RCC 7860 (cell line): ENCODE data around the gene SCARB2.
"Not testable (repeated sequence)": the region's sequence is repeated elsewhere in the genome, so short reads cannot be mapped to it uniquely, and the experiment has no call there.

Source experiments
- DNase-seq: peaks from one replicate; pipeline ENCODE4 v3.0.0-alpha.2; 2015; ENCODE audit warnings: low spot score
- FAIRE-seq: peaks from 2 replicates; lab custom pipeline; 2012; peaks lifted over from hg19 to GRCh38; lab: Jason Lieb, UNC

SCARB2 gene, protein sequence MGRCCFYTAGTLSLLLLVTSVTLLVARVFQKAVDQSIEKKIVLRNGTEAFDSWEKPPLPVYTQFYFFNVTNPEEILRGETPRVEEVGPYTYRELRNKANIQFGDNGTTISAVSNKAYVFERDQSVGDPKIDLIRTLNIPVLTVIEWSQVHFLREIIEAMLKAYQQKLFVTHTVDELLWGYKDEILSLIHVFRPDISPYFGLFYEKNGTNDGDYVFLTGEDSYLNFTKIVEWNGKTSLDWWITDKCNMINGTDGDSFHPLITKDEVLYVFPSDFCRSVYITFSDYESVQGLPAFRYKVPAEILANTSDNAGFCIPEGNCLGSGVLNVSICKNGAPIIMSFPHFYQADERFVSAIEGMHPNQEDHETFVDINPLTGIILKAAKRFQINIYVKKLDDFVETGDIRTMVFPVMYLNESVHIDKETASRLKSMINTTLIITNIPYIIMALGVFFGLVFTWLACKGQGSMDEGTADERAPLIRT

DNA sequence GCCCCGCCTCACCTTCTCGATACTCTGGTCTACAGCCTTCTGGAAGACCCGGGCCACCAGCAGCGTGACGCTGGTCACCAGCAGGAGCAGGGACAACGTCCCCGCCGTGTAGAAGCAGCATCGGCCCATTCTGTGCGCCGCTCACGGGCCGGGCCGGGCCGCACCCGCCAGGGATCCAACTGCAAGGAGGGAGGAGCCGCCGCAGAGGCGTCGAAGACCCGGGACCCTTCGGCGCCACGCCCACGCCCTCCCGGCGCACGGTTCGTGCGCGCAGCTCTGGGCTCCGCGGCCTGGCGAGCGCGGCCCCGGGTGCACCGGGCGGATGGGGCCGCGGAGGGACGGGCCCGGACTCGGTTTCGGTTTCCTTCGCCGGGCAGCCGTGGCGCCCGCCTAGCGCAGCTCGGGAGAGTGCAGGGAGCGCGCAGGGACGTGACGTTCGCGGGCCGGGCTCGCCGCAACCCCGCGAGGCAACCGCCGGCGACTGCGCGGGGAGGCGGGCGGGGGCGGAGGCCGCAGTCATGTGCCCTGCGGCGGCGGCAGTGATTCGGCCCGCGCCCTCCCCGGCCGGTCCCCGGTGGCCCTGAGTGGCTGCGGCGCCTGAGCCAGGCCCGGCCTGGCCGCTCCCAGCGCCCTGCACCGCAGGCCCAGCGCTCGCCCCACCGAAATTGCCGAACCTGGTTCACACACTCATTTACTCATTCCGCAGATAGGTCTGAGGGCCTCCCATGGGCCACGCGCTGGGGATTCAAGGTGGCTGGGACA is at the start of gene SCARB2:
Gene SCARB2 (minus strand): TSS at position 410 of the 762 bp plus-strand sequence. CDS start 281 bp downstream, at position 129.
- DNase-seq (peak; percentile 54), FAIRE-seq (no peak)

DNA sequence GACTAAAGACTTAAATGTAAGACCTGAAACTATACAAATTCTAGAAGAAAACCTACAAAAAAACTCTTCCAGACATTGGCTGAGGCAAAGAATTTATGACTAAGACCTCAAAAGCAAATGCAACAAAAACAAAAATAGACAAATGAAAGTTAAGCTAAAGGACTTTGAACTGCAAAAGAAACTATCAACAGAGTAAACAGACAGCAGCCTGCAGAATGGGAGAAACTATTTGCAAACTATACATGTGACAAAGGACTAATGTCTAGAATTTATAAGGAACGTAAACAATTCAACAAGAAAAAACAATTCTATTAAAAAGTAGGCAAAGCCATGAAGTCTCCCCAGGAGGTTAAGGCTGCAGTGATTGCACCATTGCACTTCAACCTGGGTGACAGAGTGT is 46.9 kb upstream of the SCARB2 start:
- FAIRE-seq (no peak), DNase-seq (no peak)

DNA sequence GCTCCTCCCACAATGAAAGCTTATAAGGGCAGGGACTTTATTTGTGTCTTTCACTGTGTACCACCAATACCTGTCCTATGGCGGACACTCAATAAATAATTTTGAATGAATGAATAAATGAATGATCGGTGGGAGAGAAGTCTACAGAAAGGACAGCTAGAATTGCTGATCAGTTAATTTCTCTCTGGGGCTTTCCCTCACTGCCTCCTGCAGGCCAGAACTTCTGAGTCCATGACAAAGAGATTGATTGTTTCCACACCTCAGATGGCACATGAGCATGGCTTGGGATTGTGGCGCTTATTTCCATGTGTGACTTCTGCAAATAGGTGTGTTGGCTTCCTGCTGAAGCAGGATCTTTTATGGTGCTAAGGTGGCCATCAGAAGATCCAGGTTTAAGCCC is 44.2 kb upstream of the SCARB2 start:
- DNase-seq (no peak), FAIRE-seq (no peak)

DNA sequence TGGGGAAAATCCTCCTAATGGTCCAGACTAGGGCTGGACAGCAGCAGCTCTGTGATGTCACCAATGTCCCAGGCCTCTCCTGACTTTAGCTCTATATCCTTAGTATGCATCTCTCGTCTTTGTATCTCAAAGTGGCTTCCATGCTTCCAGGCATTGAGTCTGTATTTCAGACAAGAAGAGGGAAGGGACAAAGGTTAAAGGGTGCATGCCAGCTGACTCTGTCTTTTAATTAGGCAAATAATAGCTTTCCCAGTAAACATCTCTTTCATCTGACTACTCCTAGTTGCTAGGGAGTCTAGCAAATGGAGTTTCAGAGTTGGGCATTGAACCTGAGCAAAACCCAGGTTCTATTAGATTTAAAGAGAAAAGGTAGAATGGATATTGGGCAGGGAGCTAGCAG is 43.3 kb upstream of the SCARB2 start:
- no peak for FAIRE-seq
- DNase-seq = no peak

DNA sequence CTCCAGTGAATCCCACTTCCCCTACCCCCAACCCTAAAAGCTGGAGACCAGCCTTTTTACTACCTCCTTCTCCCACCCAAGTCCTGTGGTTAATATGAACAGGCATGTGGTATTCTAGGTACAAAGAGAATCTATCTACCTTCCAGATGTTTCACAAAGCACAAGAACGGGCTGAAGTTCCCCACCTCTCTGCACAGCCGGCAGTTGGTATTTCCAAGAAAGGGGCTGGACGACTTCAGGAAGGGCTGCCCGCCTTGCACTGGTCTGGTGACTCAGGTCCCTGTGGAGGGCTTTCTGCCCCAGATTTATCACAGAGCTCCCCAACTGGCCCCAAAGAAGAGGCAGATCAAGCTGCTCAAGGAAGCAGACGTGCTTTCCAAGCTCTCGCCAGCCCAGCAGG is 42.4 kb upstream of the SCARB2 start:
- DNase-seq = no peak
- FAIRE-seq = no peak

DNA sequence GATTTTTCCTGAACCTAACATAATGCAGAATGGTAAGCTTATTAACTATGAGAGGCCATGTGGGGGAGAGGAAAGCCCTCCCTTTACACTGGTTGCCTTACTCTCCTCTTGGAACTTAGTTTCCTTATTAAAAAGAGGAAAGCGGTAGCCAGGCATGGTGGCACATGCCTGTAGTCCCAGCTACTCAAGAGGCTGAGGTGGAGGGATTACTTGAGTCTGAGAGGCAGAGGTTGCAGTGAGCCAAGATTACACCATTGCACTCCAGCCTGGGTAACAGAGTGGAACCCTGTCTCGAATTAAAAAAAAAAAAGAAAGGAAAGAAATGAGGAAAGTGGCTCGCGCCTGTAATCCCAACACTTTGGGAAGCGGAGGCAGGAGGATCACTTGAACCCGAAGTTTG is 39.9 kb upstream of the SCARB2 start:
- DNase-seq = no peak
- FAIRE-seq = no peak

DNA sequence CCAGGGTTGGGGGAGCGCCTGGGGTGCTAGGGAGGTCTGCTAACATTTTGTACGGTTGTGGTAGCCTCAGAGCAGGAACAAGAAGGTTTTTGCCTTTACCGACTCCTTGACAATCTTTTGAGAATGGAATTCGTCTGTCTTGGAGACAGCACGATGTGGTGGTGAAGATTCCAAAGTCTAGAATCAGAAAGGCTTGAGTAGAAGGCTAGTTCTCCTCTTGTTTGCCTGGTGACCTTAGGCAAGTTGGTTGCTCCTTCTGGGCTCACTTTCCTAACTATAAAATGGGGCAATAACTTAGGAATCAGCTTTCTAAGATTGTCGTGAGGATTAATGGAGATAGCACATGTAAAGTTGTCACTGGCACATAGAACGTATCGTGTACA is 38.6 kb upstream of the SCARB2 start:
- FAIRE-seq (no peak), DNase-seq (no peak)

DNA sequence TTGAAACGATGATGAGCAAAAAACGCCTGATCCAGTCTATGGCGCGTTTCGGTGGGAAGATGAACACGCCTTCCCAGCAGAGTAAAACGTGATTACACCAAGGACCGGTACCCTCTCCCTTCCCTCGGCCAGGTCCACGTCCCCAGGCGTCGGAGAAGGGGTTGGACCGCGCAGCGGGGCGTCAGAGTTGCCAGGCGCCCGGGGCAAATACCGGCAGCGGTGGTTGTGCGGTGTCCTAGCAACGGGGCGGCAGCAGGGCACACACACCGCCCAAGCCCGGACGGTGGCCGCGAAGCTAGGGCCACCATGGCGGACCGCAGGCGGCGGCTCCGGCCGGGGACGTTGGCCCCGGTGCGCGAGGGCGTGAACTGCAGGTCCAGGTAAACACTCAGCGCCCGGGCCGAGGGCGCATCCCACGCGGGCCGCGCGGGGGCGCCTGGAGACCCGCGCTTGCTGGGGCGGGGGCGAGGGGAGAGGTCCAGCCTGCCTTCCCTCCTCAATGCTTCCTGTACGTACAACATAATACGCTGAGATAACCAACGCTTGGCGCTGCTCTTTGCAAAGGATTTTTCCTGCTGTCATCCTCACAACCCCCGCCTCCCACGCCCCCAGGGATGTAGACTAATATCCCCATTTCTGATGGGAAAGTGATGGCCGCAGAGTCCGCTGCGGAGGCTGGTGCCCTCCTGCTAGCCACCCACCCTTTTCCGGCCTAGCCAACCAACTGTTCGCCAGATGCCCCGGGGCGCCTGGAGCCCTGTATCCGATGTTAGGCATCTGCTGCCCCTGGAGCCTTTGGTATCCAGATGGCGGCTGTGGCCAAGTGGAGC is 38.0 kb upstream of the SCARB2 start, which contains the start of gene FAM47E:
Gene FAM47E (plus strand): TSS at position 281 of the 830 bp plus-strand sequence. CDS start 26 bp downstream, at position 307.
- FAIRE-seq (no peak), DNase-seq (peak; percentile 51)

DNA sequence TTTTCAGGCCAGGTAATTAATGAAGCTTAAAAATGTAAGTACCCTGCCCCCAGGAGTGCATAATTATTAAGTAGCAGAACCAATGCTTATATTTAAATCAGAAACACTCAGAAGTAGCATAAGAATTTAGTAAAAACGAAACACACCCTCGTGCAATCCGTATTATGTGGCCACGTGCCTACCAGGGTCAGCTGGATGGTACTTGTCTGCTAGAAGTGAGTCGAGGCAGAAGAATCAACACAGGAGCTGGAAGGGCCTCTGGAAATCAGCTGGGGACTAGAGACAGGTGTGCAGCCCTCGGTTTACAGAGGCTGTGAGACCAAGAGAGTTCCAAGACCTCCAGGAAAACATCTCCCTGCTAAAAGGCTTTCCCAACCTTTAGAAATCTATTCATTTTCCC is 37.3 kb upstream of the SCARB2 start:
- no peak for DNase-seq
- no peak for FAIRE-seq

DNA sequence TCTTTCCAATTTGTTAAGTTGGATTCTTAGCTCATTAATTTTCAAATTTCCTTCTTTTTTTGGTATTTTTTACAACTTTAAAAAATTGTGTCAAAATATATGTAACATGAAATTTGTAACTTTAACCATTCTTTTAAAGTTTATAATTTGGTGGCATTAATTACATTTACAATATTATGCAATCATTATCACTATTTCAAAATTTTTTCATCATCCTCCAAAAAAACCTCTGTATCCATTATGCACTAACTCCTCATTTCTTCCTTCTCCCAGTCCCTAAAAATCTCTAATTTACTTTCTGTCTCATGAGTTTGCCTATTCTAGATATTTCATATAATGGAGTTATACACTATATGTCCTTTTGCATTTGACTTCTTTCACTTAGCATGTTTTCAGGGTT is 33.2 kb upstream of the SCARB2 start:
- DNase-seq (no peak), FAIRE-seq (no peak)

DNA sequence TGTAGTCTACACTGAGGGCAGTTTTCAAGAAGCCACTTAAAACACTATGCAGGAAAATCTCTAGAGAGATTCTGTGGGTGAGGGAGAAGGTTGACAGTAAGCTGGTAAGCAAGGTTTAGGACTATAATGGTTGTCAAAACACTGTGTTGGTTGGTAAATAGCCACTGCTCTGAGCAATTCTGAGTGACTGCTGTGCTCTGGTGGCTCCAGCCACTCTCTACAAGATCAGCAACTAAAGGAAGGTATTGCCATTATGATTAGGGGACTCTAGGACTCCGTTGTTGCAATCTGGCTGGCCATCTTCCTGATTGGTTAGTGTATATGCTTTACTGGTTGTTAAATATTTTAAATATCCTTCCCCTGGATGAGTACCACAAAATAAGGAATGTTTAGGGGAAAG is 32.4 kb upstream of the SCARB2 start:
- DNase-seq (no peak), FAIRE-seq (no peak)

DNA sequence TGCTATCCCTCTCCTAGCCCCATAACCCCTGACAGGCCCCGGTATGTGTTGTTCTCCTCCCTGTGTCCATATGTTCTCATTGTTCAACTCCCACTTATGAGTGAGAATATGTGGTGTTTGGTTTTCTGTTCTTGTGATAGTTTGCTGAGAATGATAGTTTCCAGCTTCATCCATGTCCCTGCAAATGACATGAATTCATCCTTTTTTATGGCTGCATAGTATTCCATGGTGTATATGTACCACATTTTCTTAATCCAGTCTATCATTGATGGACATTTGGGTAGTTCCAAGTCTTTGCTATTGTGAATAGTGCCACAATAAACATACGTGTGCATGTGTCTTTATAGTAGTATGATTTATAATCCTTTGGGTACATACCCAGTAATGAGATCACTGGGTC is 30.3 kb upstream of the SCARB2 start:
- FAIRE-seq, DNase-seq: not testable (repeated sequence)

DNA sequence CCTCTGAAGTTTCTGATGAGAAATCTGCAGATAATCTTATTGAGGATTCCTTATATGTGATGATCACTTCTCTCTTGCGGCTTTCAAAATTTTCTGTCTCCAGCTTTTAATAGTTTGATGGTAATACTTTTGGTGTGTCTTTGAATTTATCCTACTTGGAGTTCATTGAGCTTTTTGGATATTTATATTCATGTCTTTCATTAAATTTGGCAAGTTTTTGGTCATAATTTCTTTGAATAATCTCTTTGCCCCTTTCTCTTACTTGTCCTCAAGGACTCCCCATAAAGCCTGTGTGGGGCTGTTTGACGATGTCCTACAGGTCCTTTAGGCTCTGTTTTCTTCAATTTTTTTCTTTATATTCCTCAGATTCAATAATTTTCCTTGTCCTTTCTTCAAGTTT is 26.6 kb upstream of the SCARB2 start:
- no peak for FAIRE-seq
- DNase-seq = no peak

DNA sequence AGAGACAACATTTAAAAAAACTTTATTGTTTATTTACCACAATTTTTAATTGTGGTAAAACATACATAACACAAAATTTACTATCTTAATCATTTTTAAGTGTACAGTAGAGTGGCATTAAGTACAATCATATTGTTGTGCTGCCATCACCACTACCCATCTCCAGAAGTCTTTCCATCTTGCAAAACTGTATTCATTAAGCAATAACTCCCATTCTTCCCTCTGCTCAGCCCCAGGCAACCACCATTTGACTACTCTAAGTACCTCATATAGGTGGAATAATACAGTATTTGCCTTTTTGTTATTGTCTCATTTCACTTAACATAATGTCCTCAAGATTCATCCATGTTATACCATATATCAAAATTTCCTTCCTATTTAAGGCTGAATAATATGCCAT is 25.1 kb upstream of the SCARB2 start:
- DNase-seq (no peak), FAIRE-seq (no peak)

DNA sequence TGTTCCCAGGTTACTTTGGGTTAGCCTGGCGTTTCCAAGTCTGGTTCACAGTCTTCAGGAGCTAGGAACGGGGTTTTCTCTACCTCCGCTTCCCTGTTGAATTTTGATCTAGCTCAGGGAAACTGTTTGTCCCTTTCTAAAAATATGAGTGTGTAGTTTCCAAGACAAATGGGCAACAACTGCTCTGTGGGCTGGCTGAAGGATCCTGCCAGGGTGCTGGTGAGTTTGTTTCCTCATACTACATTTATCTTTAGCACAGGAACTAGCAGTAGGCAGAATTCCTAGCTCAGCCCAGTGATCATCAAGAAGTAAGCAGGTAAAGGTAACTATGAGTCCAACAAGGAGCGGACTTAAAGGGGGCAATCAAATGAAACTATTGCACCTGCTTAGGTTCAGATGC is 24.6 kb upstream of the SCARB2 start:
- FAIRE-seq = no peak

DNA sequence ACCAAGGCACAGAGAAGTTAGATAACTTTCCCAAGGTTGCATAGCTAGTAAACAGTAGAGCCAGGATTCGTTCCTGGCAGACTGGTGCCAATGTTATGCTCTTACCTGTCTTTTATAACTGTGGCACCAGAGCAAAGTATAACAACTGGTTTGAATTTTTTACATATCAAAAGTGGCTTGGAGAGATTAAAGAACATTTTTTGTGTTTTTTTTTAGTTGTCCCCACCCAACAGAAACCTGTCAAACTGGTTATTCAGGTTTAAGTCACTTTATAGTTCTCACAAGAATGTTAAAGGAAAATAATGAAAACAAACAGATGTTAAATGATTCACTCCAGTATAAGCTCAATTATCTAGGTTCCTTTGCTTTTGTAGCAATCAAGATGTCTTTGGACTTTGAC is 22.3 kb upstream of the SCARB2 start:
- DNase-seq = no peak
- FAIRE-seq = no peak

More for the DNA sequence above, 24.6 kb upstream of the SCARB2 start:
- DNase-seq = no peak

DNA sequence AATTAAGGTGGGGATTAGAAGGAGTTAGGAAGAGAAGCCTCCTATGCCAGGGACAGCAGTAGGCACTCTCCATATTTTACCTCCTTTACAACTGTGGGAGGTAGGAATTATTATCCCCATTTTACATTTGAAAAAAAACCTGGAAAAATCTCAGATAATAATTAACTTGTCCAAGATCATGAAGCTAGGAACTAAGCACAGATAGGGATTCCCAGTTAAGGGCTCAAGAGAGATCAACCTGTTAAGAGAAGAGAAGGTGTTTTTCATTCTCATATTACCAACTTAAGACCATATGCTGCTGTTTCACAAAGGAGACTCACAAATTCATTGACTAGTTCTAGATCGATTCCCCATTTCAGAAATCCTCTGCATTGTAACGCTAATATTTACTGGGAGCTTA is 21.8 kb upstream of the SCARB2 start:
- DNase-seq (no peak), FAIRE-seq (no peak)

DNA sequence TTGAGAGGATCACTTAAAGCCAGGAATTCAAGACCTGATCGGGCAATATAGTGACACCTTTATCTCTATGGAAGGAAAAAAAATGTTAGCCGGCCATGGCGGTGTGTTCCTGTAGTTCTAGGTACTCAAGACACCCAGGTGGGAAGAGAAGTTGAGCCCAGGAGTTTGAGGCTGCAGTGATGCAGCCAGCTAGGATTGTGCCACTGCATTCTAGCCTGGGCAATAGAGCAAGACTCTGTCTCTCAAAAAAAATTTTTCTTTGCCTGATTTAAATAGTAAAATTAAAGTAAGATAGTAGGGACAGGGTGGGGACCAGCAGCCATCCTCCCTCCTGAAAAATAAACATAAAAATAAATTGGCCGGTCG is 21.0 kb upstream of the SCARB2 start:
- DNase-seq (no peak), FAIRE-seq (no peak)

DNA sequence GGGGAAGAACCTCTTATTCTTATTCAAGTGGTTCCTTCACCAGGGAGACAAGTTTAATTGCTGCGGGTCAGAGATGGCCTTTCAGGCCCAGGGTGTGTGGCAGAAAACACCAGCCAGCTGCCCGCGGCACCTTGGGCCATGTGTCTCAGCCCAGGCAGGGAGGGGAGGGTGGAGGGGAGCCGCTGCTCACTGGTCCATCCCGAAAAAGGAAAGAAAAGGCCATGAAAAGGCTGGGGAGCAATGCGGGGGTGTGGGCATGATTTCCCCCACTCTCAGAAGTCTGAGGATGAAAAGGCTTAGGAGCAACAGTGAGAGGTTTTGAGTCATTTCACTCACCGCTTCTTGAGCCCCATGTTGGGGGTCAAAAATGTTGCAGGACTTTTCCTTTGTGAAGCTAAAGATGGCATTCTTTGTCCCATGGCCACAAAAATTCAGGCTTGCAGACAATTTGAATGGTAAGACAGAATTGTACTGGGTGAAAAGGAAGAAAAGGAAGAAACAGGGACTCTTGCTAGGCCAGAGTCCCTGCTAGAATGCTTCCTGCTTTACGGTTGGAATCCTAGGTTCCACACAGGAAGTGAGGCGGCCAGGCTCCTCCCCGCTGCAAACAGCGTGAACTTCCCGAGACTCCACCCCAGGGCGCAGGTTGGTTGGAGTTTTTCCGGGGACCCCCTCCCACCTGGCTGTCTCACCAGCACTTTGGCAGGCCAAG is 20.5 kb upstream of the SCARB2 start:
- FAIRE-seq (no peak), DNase-seq (no peak)

DNA sequence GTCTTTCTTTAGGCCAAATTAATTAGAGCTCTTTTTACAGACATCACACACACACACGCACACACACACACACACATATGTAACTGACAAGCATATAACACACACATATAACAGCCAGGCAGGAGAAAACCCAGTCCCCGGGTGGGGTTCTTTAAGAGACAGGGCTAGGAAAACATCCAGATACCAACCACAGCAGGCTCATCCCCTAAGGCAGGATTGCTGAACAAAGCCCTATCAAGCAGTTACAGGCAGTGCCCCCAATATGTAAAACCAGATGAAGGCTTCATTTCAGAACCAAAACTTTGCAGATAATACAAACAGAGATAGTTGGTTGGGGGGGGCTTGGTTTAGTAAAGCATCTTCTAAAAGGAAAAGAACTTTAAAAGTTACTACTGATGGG is 19.9 kb upstream of the SCARB2 start:
- no peak for FAIRE-seq

DNA sequence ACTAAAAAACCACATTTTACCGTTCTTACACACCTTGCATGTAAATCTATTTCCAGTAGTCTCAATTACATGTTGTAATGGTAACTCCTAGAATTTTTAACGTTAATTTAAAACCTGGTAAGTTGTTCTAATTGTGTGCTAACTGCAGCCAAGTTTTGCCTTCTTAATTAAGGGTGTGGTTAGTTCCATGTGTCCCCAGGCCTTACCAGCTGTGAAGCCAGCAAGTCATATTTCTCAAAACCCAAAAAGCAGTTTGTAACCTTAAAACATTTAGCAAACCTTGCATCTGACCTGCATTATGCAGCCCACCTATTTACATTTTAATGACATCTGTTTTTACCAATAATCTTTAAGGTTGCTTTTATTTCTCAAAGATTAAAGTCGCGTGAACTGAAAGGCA is 19.5 kb upstream of the SCARB2 start:
- no peak for FAIRE-seq
- no peak for DNase-seq

More for the DNA sequence above, 19.9 kb upstream of the SCARB2 start:
- DNase-seq = no peak
